ENCODE data around the gene FBLIM1.

FBLIM1 gene

GRCh38 chr1:15731735-15732685 is 26.6 kb upstream of the FBLIM1 start:
- DNase-seq (ENCODE audit: low spot score): no peak

- no peak for DNase-seq (ENCODE audit: low spot score)
These were observed 25.9 kb upstream of the FBLIM1 start for GRCh38 chr1:15732686-15733081.

- DNase-seq (ENCODE audit: low spot score): no peak
These were observed 25.3 kb upstream of the FBLIM1 start for GRCh38 chr1:15733218-15733725.

- no peak for DNase-seq (ENCODE audit: low spot score)
These were observed 24.8 kb upstream of the FBLIM1 start for GRCh38 chr1:15733726-15734226.

GRCh38 chr1:15734296-15734695 is 24.3 kb upstream of the FBLIM1 start:
- DNase-seq (ENCODE audit: low spot score): no peak

- DNase-seq (ENCODE audit: low spot score): no peak
These were observed 23.7 kb upstream of the FBLIM1 start for GRCh38 chr1:15734901-15735300.

- no peak for DNase-seq (ENCODE audit: low spot score)
These were observed 23.1 kb upstream of the FBLIM1 start for GRCh38 chr1:15735304-15736037.

GRCh38 chr1:15736038-15736891 is 22.3 kb upstream of the FBLIM1 start, which contains the start of gene SLC25A34:
Gene SLC25A34 (plus strand): TSS chr1:15736258. CDS start chr1:15736486, 228 bp downstream.
- no peak for DNase-seq (ENCODE audit: low spot score)

GRCh38 chr1:15736892-15737261 is 21.7 kb upstream of the FBLIM1 start:
- no peak for DNase-seq (ENCODE audit: low spot score)

GRCh38 chr1:15737324-15738319 is 21.0 kb upstream of the FBLIM1 start:
- DNase-seq (ENCODE audit: low spot score): no peak

- no peak for DNase-seq (ENCODE audit: low spot score)
These were observed 20.0 kb upstream of the FBLIM1 start for GRCh38 chr1:15738416-15739113.

GRCh38 chr1:15739259-15739658 is 19.3 kb upstream of the FBLIM1 start:
- DNase-seq (ENCODE audit: low spot score): no peak

- peak; percentile 36 for DNase-seq (ENCODE audit: low spot score)
These were observed 18.9 kb upstream of the FBLIM1 start for GRCh38 chr1:15739745-15740144.

- peak; percentile 74 for DNase-seq (ENCODE audit: low spot score)
These were observed 17.4 kb upstream of the FBLIM1 start for GRCh38 chr1:15740924-15741850.

- no peak for DNase-seq (ENCODE audit: low spot score)
These were observed 16.2 kb upstream of the FBLIM1 start, which contains the start of gene TMEM82 for GRCh38 chr1:15742339-15742801. Gene TMEM82 (plus strand): TSS chr1:15742499. CDS start chr1:15742560, 61 bp downstream.

GRCh38 chr1:15744122-15744679 is 14.4 kb upstream of the FBLIM1 start:
- DNase-seq (ENCODE audit: low spot score): no peak

GRCh38 chr1:15747378-15747777 is 11.2 kb upstream of the FBLIM1 start:
- no peak for DNase-seq (ENCODE audit: low spot score)

GRCh38 chr1:15748264-15748663 is 10.3 kb upstream of the FBLIM1 start:
- DNase-seq (ENCODE audit: low spot score): no peak

All from NAMALWA (cell line).